ENCODE data around the gene FLNB.

- TF ChIP-seq CTCF (conservative IDR thresholded peaks at IDR 0.05) (no peak), ZFX (IDR thresholded peaks at IDR 0.05) (no peak)
Observed at GRCh38 chr3:58215317-58216025, 207.2 kb downstream of the FLNB start.
